HEK293T (cell line): ENCODE measurements around the gene ANK2.

Experiments used
- CTCF ChIA-PET: fragments of 350-600 bp; formaldehyde crosslinking; extraction: SDS; loops from one replicate; lab custom pipeline; 2021; ENCODE audit warnings: antibody characterized with exemption, inconsistent platforms; lab: Yijun Ruan, JAX
- POLR2A ChIA-PET: fragments of 350-600 bp; formaldehyde crosslinking; extraction: SDS; loops from one replicate; lab custom pipeline; 2020; ENCODE audit warnings: antibody characterized with exemption, inconsistent platforms; lab: Yijun Ruan, JAX
- DNase-seq: peaks from one replicate; pipeline ENCODE4 v3.0.0; 2012; ENCODE audit warnings: mixed read lengths; ENCODE audit errors: extremely low spot score
- ARNT ChIP-seq: fragments of 450-650 bp; IDR thresholded peaks from 2 replicates; pipeline ENCODE4 v1.6.1; 2017; ENCODE audit warnings: mild to moderate bottlenecking
- BHLHE40 ChIP-seq: fragments of 450-650 bp; IDR thresholded peaks from 2 replicates; pipeline ENCODE4 v1.6.1; 2016; ENCODE audit warnings: mild to moderate bottlenecking, moderate library complexity, borderline replicate concordance
- CTBP1 ChIP-seq: fragments of 450-650 bp; IDR thresholded peaks from 2 replicates; pipeline ENCODE4 v1.6.1; 2016; ENCODE audit warnings: borderline replicate concordance
- ELF4 ChIP-seq: fragments of 450-650 bp; IDR thresholded peaks from 2 replicates; pipeline ENCODE4 v1.6.1; 2017; ENCODE audit warnings: antibody characterized with exemption
- FOXA1 ChIP-seq: fragments of 450-650 bp; IDR thresholded peaks from 2 replicates; pipeline ENCODE4 v1.6.1; 2016; ENCODE audit warnings: mild to moderate bottlenecking
- FOXK2 ChIP-seq: fragments of 450-650 bp; IDR thresholded peaks from 2 replicates; pipeline ENCODE4 v1.6.1; 2016; ENCODE audit warnings: mild to moderate bottlenecking
- FOXM1 ChIP-seq: fragments of 450-650 bp; IDR thresholded peaks from 2 replicates; pipeline ENCODE4 v1.6.1; 2017; ENCODE audit warnings: mild to moderate bottlenecking, borderline replicate concordance
- HDGF ChIP-seq: fragments of 450-650 bp; IDR thresholded peaks from 2 replicates; pipeline ENCODE4 v1.6.1; 2017; ENCODE audit warnings: antibody characterized with exemption, borderline replicate concordance
- L3MBTL2 ChIP-seq: fragments of 450-650 bp; conservative IDR thresholded peaks from 2 replicates; pipeline ENCODE4 v1.6.1; 2016; ENCODE audit warnings: mild to moderate bottlenecking
- LEF1 ChIP-seq: fragments of 450-650 bp; IDR thresholded peaks from 2 replicates; pipeline ENCODE4 v1.6.1; 2017; ENCODE audit warnings: mild to moderate bottlenecking, borderline replicate concordance
- NFRKB ChIP-seq: fragments of 450-650 bp; IDR thresholded peaks from 2 replicates; pipeline ENCODE4 v1.6.1; 2016; ENCODE audit warnings: mild to moderate bottlenecking, moderate library complexity
- SP1 ChIP-seq: fragments of 450-650 bp; IDR thresholded peaks from 2 replicates; pipeline ENCODE4 v1.6.1; 2017
- SUZ12 ChIP-seq: fragments of 450-650 bp; IDR thresholded peaks from 2 replicates; pipeline ENCODE4 v1.6.1; 2016; ENCODE audit warnings: mild to moderate bottlenecking
- TARDBP ChIP-seq: fragments of 450-650 bp; IDR thresholded peaks from 2 replicates; pipeline ENCODE4 v1.6.1; 2016
- ZNF384 ChIP-seq: fragments of 450-650 bp; IDR thresholded peaks from 2 replicates; pipeline ENCODE4 v1.6.1; 2016
- TF ChIP-seq, protein P1 (sequence below): fragments of 450-650 bp; IDR thresholded peaks from 2 replicates; pipeline ENCODE4 v1.6.1; 2016

Gene ANK2

DNA sequence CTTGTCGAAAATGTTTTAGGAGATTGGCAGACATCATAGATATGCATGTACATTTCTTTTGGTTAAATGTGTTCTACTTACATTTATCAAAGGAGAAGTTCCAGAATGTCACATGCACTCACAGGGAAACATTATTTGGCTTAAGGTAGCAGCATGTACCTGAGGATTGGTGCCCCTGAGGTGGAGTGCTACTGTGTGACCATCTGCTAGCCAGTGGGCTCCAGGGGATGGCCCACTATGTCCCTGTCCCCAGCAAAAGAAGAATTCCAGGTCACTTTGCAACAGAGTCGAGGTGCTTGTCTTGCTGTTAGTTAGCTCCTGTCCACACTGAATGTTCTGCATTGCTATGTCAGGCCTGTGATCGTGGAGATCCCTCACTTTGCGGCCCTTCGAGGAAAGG lies 283.2 kb downstream of the ANK2 start:
- TF ChIP-seq ARNT, result no peak
- TF ChIP-seq FOXK2, result no peak
- no peak for TF ChIP-seq L3MBTL2
- CTCF ChIA-PET, result no interaction called here
- DNase-seq, result no peak
- POLR2A ChIA-PET, result no interaction called here

DNA sequence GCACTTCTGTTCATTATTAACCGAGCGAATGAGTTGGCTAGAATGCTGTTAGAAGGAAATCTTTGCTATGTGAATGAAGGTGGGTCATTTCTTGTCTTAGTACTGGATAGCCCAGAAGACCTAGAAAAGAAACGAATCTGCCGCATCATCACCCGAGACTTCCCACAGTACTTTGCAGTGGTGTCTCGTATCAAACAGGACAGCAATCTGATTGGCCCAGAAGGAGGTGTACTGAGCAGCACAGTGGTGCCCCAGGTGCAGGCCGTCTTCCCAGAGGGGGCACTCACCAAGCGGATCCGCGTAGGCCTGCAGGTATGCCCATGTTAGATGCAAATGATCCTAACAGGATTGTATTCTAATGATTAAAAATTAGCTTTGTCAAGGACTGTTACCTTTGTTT lies 286.3 kb downstream of the ANK2 start:
- ChIA-PET CTCF (no interaction called here), POLR2A (no interaction called here)
- DNase-seq, result no peak
- TF ChIP-seq SUZ12, result no peak

DNA sequence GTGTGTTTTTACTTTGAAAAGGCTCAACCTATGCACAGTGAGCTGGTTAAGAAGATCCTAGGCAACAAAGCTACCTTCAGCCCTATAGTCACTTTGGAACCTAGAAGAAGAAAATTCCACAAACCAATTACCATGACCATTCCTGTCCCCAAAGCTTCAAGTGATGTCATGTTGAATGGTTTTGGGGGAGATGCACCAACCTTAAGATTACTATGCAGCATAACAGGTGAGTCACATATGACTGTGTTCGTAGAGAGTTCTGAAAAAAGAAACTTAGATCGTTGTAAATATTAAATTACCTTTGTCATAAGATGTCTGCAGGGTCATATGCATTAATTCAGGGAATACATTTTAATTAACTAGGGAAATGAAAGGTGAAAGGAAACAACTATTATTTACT lies 287.1 kb downstream of the ANK2 start:
- no peak for DNase-seq
- ChIA-PET CTCF (no interaction called here), POLR2A (no interaction called here)
- no peak for TF ChIP-seq HDGF
- TF ChIP-seq ARNT, result no peak
- TF ChIP-seq LEF1, result no peak
- TF ChIP-seq BHLHE40, result no peak
- TF ChIP-seq NFRKB, result no peak
- TF ChIP-seq CTBP1, result no peak
- TF ChIP-seq FOXM1, result no peak
- TF ChIP-seq SUZ12, result no peak

DNA sequence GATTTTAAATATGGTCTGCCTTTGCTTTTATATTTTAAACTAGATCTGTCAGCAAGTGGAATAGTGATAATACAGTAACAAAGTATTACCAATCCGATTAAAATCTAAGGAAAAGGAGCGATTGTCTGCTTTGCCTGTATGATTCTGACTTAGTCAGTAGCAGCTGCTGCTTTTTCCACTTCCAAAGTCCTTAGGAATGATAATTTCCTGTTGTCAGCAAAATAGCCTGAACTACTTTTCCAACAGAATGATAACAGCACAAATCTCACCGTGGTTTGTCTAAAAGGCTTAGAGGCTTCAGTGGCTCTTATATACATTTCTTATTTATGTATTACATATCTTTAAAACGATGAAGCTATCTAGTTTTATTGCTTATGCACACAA lies 290.0 kb downstream of the ANK2 start:
- ChIA-PET CTCF (no interaction called here), POLR2A (no interaction called here)
- DNase-seq, result no peak
- TF ChIP-seq CTBP1, result no peak
- no peak for TF ChIP-seq ZNF384
- TF ChIP-seq L3MBTL2, result no peak
- TF ChIP-seq FOXK2, result no peak
- TF ChIP-seq ELF4, result no peak
- TF ChIP-seq ARNT, result no peak

DNA sequence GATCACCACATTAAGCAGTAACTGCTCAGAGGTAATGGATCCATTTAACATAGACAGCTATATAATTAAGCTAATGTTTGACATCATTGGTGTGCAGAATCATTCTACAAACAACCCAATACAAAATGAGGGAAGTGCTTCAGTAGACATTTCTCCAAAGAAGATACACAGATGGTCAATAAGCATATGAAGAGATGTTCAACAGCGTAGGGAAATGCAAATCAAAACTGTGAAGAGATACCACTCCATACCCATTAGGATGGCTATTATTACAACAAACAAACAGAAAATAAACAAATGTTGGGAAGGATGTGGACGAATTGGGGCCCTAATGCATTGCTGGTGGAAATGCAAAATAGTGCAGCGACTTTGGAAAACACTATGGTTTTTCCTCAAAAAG lies 294.6 kb downstream of the ANK2 start:
- ChIA-PET CTCF (no interaction called here), POLR2A (no interaction called here)
- no peak for DNase-seq
- no peak for TF ChIP-seq L3MBTL2
- no peak for TF ChIP-seq TARDBP
- no peak for TF ChIP-seq HDGF
- TF ChIP-seq, protein P1, sequence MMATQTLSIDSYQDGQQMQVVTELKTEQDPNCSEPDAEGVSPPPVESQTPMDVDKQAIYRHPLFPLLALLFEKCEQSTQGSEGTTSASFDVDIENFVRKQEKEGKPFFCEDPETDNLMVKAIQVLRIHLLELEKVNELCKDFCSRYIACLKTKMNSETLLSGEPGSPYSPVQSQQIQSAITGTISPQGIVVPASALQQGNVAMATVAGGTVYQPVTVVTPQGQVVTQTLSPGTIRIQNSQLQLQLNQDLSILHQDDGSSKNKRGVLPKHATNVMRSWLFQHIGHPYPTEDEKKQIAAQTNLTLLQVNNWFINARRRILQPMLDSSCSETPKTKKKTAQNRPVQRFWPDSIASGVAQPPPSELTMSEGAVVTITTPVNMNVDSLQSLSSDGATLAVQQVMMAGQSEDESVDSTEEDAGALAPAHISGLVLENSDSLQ, result no peak

DNA sequence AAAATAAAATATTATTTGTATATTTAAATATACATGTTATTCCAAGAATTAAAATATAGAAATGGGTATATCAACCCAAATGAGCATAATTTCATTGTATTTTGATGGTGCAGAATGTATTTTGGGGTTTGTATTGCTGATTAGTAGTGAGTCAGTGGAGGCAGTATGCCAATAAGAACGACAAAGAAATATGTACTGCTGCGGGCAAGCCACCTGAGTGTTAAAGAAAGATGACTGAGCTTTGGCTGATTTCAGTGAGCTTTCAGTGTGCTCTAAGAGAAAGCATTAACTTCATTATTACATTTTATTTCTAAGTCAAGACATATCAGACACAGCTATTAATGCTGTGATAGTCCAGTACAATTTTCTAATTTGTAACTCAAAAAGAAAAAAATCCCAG lies 297.8 kb downstream of the ANK2 start:
- CTCF ChIA-PET, result interaction anchor here (1.2 kb wide), 1 partner anchor 69 kb away, joined by 5 read pairs; no protein-coding TSS in a partner anchor

DNA sequence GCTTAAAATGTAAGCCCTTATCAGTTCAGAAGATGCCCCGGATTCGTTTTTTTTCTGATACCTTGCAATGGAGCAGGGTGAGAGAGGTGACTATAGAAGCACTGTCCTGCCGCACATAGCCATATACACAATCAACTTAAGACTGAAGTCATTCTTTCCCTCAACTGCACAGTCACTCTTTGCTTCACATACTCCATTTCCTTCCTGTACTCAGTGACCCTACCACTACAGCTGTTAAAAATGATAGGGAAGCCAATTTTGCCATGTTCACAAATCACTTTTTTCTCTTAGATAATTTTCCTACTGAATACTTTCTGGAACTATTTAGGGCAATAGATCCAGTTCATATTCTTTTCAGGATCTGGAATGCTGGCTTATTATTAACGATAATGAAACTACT lies 300.0 kb downstream of the ANK2 start:
- no peak for DNase-seq
- POLR2A ChIA-PET, result no interaction called here
- TF ChIP-seq ARNT (no peak), LEF1 (no peak), FOXK2 (no peak), BHLHE40 (no peak), FOXA1 (no peak), L3MBTL2 (no peak), FOXM1 (no peak), CTBP1 (no peak), SP1 (no peak), NFRKB (no peak), ZNF384 (no peak), HDGF (no peak), TARDBP (no peak), ELF4 (no peak)
- CTCF ChIA-PET, result no interaction called here

More for the DNA sequence above, 297.8 kb downstream of the ANK2 start:
- POLR2A ChIA-PET, result no interaction called here
- no peak for TF ChIP-seq TARDBP
- TF ChIP-seq L3MBTL2, result no peak
- no peak for TF ChIP-seq FOXK2
- no peak for TF ChIP-seq LEF1
- no peak for TF ChIP-seq CTBP1
- TF ChIP-seq, protein P1, result no peak
- no peak for TF ChIP-seq ZNF384
- no peak for TF ChIP-seq SP1
- no peak for TF ChIP-seq NFRKB
- TF ChIP-seq BHLHE40, result no peak
- no peak for DNase-seq

DNA sequence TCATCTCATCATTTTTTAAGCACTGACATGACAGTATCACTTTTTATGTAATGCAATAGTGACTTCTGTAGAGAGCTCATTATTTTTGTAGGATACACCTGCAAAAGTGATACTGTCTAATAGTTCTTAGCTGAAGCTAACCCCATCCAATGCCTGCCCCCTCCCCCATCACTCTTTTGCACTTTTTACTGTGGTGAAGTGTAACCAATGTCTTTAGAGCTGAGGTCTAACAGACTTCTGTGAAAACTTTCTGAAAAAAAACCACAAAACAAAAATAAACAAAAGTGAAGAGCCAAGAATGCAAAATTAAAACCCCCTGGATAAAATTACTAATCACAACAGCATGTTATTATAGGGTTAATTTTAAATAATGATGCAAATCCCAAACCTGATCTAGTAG lies 301.1 kb downstream of the ANK2 start:
- POLR2A ChIA-PET, result no interaction called here
- CTCF ChIA-PET, result no interaction called here
- no peak for DNase-seq
- TF ChIP-seq FOXA1, result no peak
- TF ChIP-seq FOXM1, result no peak
- TF ChIP-seq L3MBTL2, result no peak
- no peak for TF ChIP-seq FOXK2
- no peak for TF ChIP-seq CTBP1
- TF ChIP-seq ZNF384, result no peak
- no peak for TF ChIP-seq TARDBP
- no peak for TF ChIP-seq SP1
- TF ChIP-seq ELF4, result no peak
- TF ChIP-seq LEF1, result no peak
